HCT116 (cell line): ENCODE measurements around the gene UBE2F. TPM values are rescaled to one million over a fixed set of nuclear protein-coding genes. Genes with fewer than 3 reads are reported as not detected.
A peak's percentile ranks its signal among the peaks of the same experiment; 100 is the strongest.

ENCODE experiments used
- ATAC-seq: fragments of 200-7000 bp; cut with Tn5 transposase; 2 replicates; pipeline ENCODE4 v1.9.1; 2020; ENCODE audit warnings: mild to moderate bottlenecking, moderate library complexity
- BruUV-seq: library from RNA; stranded (reverse); fragments of 400-500 nt; replicated peaks from 2 replicates; lab custom pipeline; 2021; lab: Mats Ljungman, UMichigan
- CTCF ChIA-PET: fragments of 300-600 bp; sonication (Branson Sonifier 250); formaldehyde crosslinking; loops from one replicate; lab custom pipeline; 2021; ENCODE audit warnings: antibody characterized with exemption; lab: Charles Lee
- POLR2A ChIA-PET: fragments of 300-600, 350-600 bp; sonication (Branson Sonifier 250); formaldehyde crosslinking; loops from one replicate; lab custom pipeline; 2021; ENCODE audit warnings: antibody characterized with exemption; lab: Charles Lee
- RAD21 ChIA-PET, 2 experiments: fragments of 300-600 bp; sonication (Branson Sonifier 250); formaldehyde crosslinking; loops; one replicate each; lab custom pipeline; 2023; ENCODE audit warnings: low total read pairs in 2 of 2; ENCODE audit not compliant: uncharacterized antibody in 2 of 2, unreplicated experiment in 2 of 2, low non-redundant PET in 1 of 2; lab: Charles Lee
- DNase-seq: peaks from one replicate; pipeline ENCODE4 v3.0.0-alpha.2; 2010; ENCODE audit warnings: low read depth, low spot score
- H2AFZ ChIP-seq: fragments of 200-600 bp; shearing (Covaris generic), sonication (generic); 2 replicates; pipeline ENCODE4 v1.6.1; 2017; ENCODE audit warnings: low read depth, mixed run types, mixed read lengths, antibody characterized with exemption, low read length; ENCODE audit not compliant: poor library complexity, severe bottlenecking
- H3K27ac ChIP-seq: 2 replicates; pipeline ENCODE4 v1.5.1; 2012; ENCODE audit warnings: low read depth, low read length
- H3K27me3 ChIP-seq: fragments of 200-600 bp; sonication (generic); 2 replicates; pipeline ENCODE4 v1.6.1; 2016; ENCODE audit warnings: mixed run types, low read length, mixed read lengths; ENCODE audit not compliant: insufficient read depth
- H3K36me3 ChIP-seq, 2 experiments: fragments of 200-500 bp in 1 of 2; fragments of 200-600 bp in 1 of 2; sonication (Bioruptor generic) in 1 of 2; sonication (generic) in 1 of 2; 2 replicates each; pipeline versions ENCODE4 v1.5.1 to v1.6.1; 2014 to 2016; ENCODE audit warnings: low read length in 2 of 2, inconsistent platforms in 1 of 2, mixed read lengths in 1 of 2, mixed run types in 1 of 2; ENCODE audit not compliant: insufficient read depth in 2 of 2, control insufficient read depth in 1 of 2
- H3K4me1 ChIP-seq, 2 experiments: fragments of 200-600 bp in 1 of 2; sonication (generic) in 1 of 2; 2 replicates each; pipeline versions ENCODE4 v1.5.1 to v1.6.1; 2012 to 2017; ENCODE audit warnings: low read length in 2 of 2, inconsistent platforms in 1 of 2, mild to moderate bottlenecking in 1 of 2, mixed read lengths in 1 of 2, mixed run types in 1 of 2, moderate library complexity in 1 of 2; ENCODE audit not compliant: insufficient read depth in 2 of 2, control insufficient read depth in 1 of 2
- H3K4me2 ChIP-seq: fragments of 200-600 bp; sonication (generic); 2 replicates; pipeline ENCODE4 v1.6.1; 2017; ENCODE audit warnings: mixed run types, low read length, mixed read lengths
- H3K4me3 ChIP-seq, 2 experiments: fragments of 200-600 bp in 1 of 2; sonication (generic) in 1 of 2; replicated peaks in 1 of 2; 2 replicates each; pipeline ENCODE4 v1.5.1; 2011 to 2016; ENCODE audit warnings: low read length in 2 of 2, control low read depth in 1 of 2, low read depth in 1 of 2, mild to moderate bottlenecking in 1 of 2, mixed read lengths in 1 of 2, mixed run types in 1 of 2
- H3K79me2 ChIP-seq: fragments of 200-600 bp; sonication (generic); 2 replicates; pipeline ENCODE4 v1.6.1; 2017; ENCODE audit warnings: mild to moderate bottlenecking, mixed run types, low read length, moderate library complexity, mixed read lengths; ENCODE audit not compliant: insufficient read depth
- H3K9ac ChIP-seq: fragments of 200-600 bp; sonication (generic); 2 replicates; pipeline ENCODE4 v1.6.1; 2016; ENCODE audit warnings: low read length, mixed read lengths
- H3K9me2 ChIP-seq: fragments of 200-600 bp; sonication (generic), shearing (Covaris generic); 2 replicates; pipeline ENCODE4 v1.6.1; 2017; ENCODE audit warnings: mixed run types, mild to moderate bottlenecking, moderate library complexity; ENCODE audit not compliant: insufficient read depth
- H3K9me3 ChIP-seq, 2 experiments: fragments of 200-500 bp in 1 of 2; fragments of 200-600 bp in 1 of 2; sonication (Bioruptor generic) in 1 of 2; sonication (generic) in 1 of 2; 2 replicates each; pipeline ENCODE4 v1.6.1; 2014 to 2017; ENCODE audit warnings: low read length in 2 of 2, mixed read lengths in 2 of 2, inconsistent platforms in 1 of 2, low read depth in 1 of 2, mild to moderate bottlenecking in 1 of 2, mixed run types in 1 of 2, moderate library complexity in 1 of 2; ENCODE audit not compliant: control insufficient read depth in 1 of 2, insufficient read depth in 1 of 2
- H4K20me1 ChIP-seq: fragments of 200-600 bp; sonication (generic), shearing (Covaris generic); 2 replicates; pipeline ENCODE4 v1.6.1; 2017; ENCODE audit warnings: mixed run types, mild to moderate bottlenecking, moderate library complexity; ENCODE audit not compliant: insufficient read depth
- CBX3 ChIP-seq: IDR thresholded peaks from 2 replicates; pipeline ENCODE4 v1.6.1; 2012; ENCODE audit warnings: low read depth
- CEBPB ChIP-seq: IDR thresholded peaks from 2 replicates; pipeline ENCODE4 v1.6.1; 2012; ENCODE audit warnings: low read depth
- CTCF ChIP-seq, 3 experiments: fragments of 200-600 bp in 1 of 3; sonication (generic) in 1 of 3; IDR thresholded peaks in 2 of 3; conservative IDR thresholded peaks in 1 of 3; 2 replicates each; pipeline ENCODE4 v1.5.1; 2012 to 2017; ENCODE audit warnings: low read depth in 2 of 3, low read length in 2 of 3, antibody characterized with exemption in 1 of 3, borderline replicate concordance in 1 of 3, control low read depth in 1 of 3, mild to moderate bottlenecking in 1 of 3, mixed read lengths in 1 of 3, mixed run types in 1 of 3, moderate library complexity in 1 of 3; ENCODE audit not compliant: insufficient read depth in 1 of 3
- EGR1 ChIP-seq: IDR thresholded peaks from 2 replicates; pipeline ENCODE4 v1.6.1; 2012; ENCODE audit warnings: low read depth
- ELF1 ChIP-seq: IDR thresholded peaks from 2 replicates; pipeline ENCODE4 v1.6.1; 2012; ENCODE audit warnings: low read depth, borderline replicate concordance
- EZH2phosphoT487 ChIP-seq: fragments of 200-600 bp; IDR thresholded peaks from 2 replicates; pipeline ENCODE4 v1.6.1; 2018; ENCODE audit warnings: antibody characterized with exemption, borderline replicate concordance
- FOSL1 ChIP-seq: IDR thresholded peaks from 2 replicates; pipeline ENCODE4 v1.6.1; 2012; ENCODE audit warnings: low read depth
- MAX ChIP-seq: IDR thresholded peaks from 2 replicates; pipeline ENCODE4 v1.6.1; 2012
- POLR2A ChIP-seq: IDR thresholded peaks from 2 replicates; pipeline ENCODE4 v1.7.0; 2011; ENCODE audit warnings: borderline replicate concordance; ENCODE audit not compliant: insufficient read depth, insufficient read length; ENCODE audit errors: extremely low read depth
- RAD21 ChIP-seq: IDR thresholded peaks from 2 replicates; pipeline ENCODE4 v1.6.1; 2012; ENCODE audit warnings: low read depth, mild to moderate bottlenecking
- SP1 ChIP-seq: IDR thresholded peaks from 2 replicates; pipeline ENCODE4 v1.6.1; 2012; ENCODE audit warnings: low read depth
- SRF ChIP-seq: IDR thresholded peaks from 2 replicates; pipeline ENCODE4 v1.6.1; 2012; ENCODE audit warnings: low read depth
- TCF7L2 ChIP-seq: IDR thresholded peaks from 2 replicates; pipeline ENCODE4 v1.7.0; 2011; ENCODE audit warnings: borderline replicate concordance, inconsistent platforms; ENCODE audit not compliant: insufficient read depth, insufficient read length; ENCODE audit errors: extremely low read depth
- YY1 ChIP-seq: IDR thresholded peaks from 2 replicates; pipeline ENCODE4 v1.6.1; 2011; ENCODE audit warnings: low read length, low read depth, moderate library complexity, mild to moderate bottlenecking; ENCODE audit not compliant: insufficient replicate concordance; ENCODE audit errors: extremely low read depth
- ZFX ChIP-seq: fragments of 450-650 bp; IDR thresholded peaks from 2 replicates; pipeline ENCODE4 v1.6.1; 2017
- intact Hi-C: fragments of 100-400 bp; cut with micrococcal nuclease; formaldehyde crosslinking; loops from 2 replicates; pipeline ENCODE4 v1.10.0; 2022
- total RNA-seq: library from RNA; stranded (reverse); gene quantifications from one replicate; pipeline ENCODE4 v1.2.1, GENCODE V29; 2021; ENCODE audit not compliant: unreplicated experiment
- TF ChIP-seq, protein P1 (sequence below): IDR thresholded peaks from 2 replicates; pipeline ENCODE4 v1.6.1; 2012

The UBE2F gene
- total RNA-seq, 1 experiment from 2014 or later, result 32.8 TPM

- ATAC-seq (no peak), DNase-seq (no peak)
- ChIA-PET POLR2A (no interaction called here), RAD21 (no interaction called here), CTCF (no interaction called here)
- peaks cover 13 to 23% of the 10 kb centered on the region in 2 experiments for H3K4me1 ChIP-seq
- no peak overlapping the region for H3K4me2 ChIP-seq
- H3K79me2 ChIP-seq, result no peaks in the 10 kb centered on the region
- TF ChIP-seq MAX (peak; percentile 47; the same call in 1 of the 2 replicates), YY1 (no peak)
- H4K20me1 ChIP-seq, result no peaks in the 10 kb centered on the region
- no peak overlapping the region for H3K4me3 ChIP-seq
- no peak overlapping the region for H3K9ac ChIP-seq
- H3K27me3 ChIP-seq, result no peaks in the 10 kb centered on the region
- BruUV-seq, result no TSS peak
- H3K9me3 ChIP-seq, result no peaks in the 10 kb centered on the region
- H2AFZ ChIP-seq, result no peak overlapping the region
- H3K9me2 ChIP-seq, result no peaks in the 10 kb centered on the region
- H3K36me3 ChIP-seq, result no peaks in the 10 kb centered on the region
- intact Hi-C loops, result loop anchor here (5.0 kb wide), 2 partner anchors 58 to 342 kb away; no protein-coding TSS in a partner anchor
- H3K27ac ChIP-seq, result no peak overlapping the region
Observed at GRCh38 chr2:237920673-237921072, 46.1 kb upstream of the UBE2F start.

GRCh38 chr2:237921967-237922492 lies 44.8 kb upstream of the UBE2F start:
- H3K4me3 ChIP-seq, result no peak overlapping the region; a peak in 1 of 4 replicates
- no peaks in the 10 kb centered on the region for H3K9me2 ChIP-seq
- H3K9me3 ChIP-seq, result no peaks in the 10 kb centered on the region
- H4K20me1 ChIP-seq, result no peaks in the 10 kb centered on the region
- H3K4me1 ChIP-seq, result peaks cover 13 to 23% of the 10 kb centered on the region in 2 experiments
- CTCF ChIA-PET, result interaction anchor here (1.9 kb wide), 1 partner anchor 64 kb away, joined by 7 read pairs; no protein-coding TSS in a partner anchor
- no TSS peak for BruUV-seq
- H3K27me3 ChIP-seq, result no peaks in the 10 kb centered on the region
- no peak for DNase-seq
- H2AFZ ChIP-seq, result no peak overlapping the region
- no peak overlapping the region for H3K9ac ChIP-seq
- H3K27ac ChIP-seq, result no peak overlapping the region; the same call in 1 of the 2 replicates
- POLR2A ChIA-PET, result interaction anchor here (0.7 kb wide), 1 partner anchor 13 kb away, joined by 3 read pairs; no protein-coding TSS in a partner anchor
- ATAC-seq, result no peak
- H3K79me2 ChIP-seq, result no peaks in the 10 kb centered on the region
- H3K4me2 ChIP-seq, result peak overlapping the region; percentile 72
- RAD21 ChIA-PET, result interaction anchor here in 1 of 2 experiments (0.6 kb wide), 1 partner anchor 93 kb away, joined by 3 read pairs; no protein-coding TSS in a partner anchor
- H3K36me3 ChIP-seq, result no peaks in the 10 kb centered on the region
- no peak for TF ChIP-seq EZH2phosphoT487
- no peak for TF ChIP-seq CEBPB
- TF ChIP-seq RAD21, result no peak
- TF ChIP-seq EGR1, result no peak
- TF ChIP-seq YY1, result no peak
- TF ChIP-seq SP1, result no peak
- no peak for TF ChIP-seq CBX3
- TF ChIP-seq TCF7L2, result no peak
- no peak for TF ChIP-seq MAX
- no peak for TF ChIP-seq FOSL1
- TF ChIP-seq CTCF (IDR thresholded peaks at IDR 0.05 in 2 of 3, conservative IDR thresholded peaks at IDR 0.05 in 1 of 3; ENCODE audit: borderline replicate concordance in 1 of 3, insufficient read depth in 1 of 3, low read depth in 2 of 3, low read length in 2 of 3), result no peak
- TF ChIP-seq ZFX, result no peak
- TF ChIP-seq SRF, result no peak
- no peak for TF ChIP-seq ELF1
- TF ChIP-seq, protein P1, sequence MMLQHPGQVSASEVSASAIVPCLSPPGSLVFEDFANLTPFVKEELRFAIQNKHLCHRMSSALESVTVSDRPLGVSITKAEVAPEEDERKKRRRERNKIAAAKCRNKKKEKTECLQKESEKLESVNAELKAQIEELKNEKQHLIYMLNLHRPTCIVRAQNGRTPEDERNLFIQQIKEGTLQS, result no peak
- TF ChIP-seq POLR2A, result no peak
- intact Hi-C loops, result loop anchor here (2.0 to 5.0 kb wide), 3 partner anchors 60 to 340 kb away; no protein-coding TSS in a partner anchor
